ENCODE data around the gene ADGRG4. TPM values are rescaled to one million over a fixed set of nuclear protein-coding genes. Genes with fewer than 3 reads are reported as not detected.
"Not testable (repeated sequence)": the region's sequence is repeated elsewhere in the genome, so short reads cannot be mapped to it uniquely, and the experiment has no call there.

The ADGRG4 gene
- total RNA-seq, 2 donors from 2014 or later = not detected

DNA sequence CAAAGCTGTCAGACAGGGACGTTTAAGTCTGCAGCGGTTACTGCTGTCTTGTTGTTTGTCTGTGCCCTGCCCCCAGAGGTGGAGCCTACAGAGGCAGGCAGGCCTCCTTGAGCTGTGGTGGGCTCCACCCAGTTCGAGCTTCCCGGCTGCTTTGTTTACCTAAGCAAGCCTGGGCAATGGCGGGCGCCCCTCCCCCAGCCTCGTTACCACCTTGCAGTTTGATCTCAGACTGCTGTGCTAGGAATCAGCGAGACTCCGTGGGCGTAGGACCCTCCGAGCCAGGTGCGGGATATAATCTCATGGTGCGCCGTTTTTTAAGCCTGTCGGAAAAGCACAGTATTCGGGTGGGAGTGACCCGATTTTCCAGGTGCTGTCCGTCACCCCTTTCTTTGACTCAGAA is 144.9 kb downstream of the ADGRG4 start:
- not testable (repeated sequence) for H3K27ac Mint-ChIP-seq; H3K4me3 Mint-ChIP-seq; H3K36me3 Mint-ChIP-seq; H3K9me3 Mint-ChIP-seq; H3K27me3 Mint-ChIP-seq; DNase-seq (ENCODE audit: low spot score); H3K4me1 Mint-ChIP-seq (ENCODE audit: low read depth in 2 of 2); ATAC-seq

DNA sequence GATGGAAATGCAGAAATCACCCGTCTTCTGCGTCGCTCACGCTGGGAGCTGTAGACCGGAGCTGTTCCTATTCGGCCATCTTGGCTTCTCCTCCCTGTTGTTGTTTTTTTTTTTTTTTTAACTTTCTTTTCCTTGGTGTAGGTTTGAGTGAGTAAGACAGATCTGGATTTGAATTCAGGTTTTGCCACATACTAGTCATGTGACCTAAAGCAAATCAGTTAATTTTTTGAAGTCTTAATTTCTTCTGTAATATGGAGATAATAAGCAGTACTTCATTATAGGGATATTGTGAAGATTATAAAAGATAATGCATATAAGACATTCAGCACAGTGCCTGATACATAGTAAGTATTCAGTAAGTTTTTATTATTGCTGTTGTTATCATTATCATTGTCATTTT is 145.4 kb downstream of the ADGRG4 start:
- Mint-ChIP-seq H3K27me3 (no peaks in the 10 kb centered on the region), H3K36me3 (no peaks in the 10 kb centered on the region), H3K9me3 (no peaks in the 10 kb centered on the region), H3K27ac (no peak overlapping the region), H3K4me1 (ENCODE audit: low read depth in 2 of 2) (no peaks in the 10 kb centered on the region), H3K4me3 (no peak overlapping the region)
- ATAC-seq (no peak), DNase-seq (ENCODE audit: low spot score) (no peak)

DNA sequence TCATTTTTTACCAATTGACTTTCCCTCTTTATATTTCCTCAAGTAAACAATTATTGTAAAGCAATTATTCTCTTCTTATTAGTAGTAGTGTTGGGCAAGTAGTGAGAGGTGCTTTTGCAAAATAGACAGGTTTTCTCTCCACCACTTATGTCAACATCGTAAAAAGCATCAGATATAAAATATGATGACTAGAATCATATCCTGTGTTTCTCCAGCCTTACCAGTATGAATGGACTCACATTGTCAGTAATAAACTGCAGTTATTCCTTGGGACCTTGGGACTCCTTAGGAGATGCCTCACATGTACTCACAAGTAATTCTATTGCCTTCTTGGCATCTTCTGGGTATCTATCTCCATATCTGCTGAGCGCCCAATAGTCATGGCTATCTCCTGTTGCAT is 146.5 kb downstream of the ADGRG4 start:
- ATAC-seq = no peak
- H3K36me3 Mint-ChIP-seq = no peaks in the 10 kb centered on the region
- H3K9me3 Mint-ChIP-seq = no peaks in the 10 kb centered on the region
- H3K27me3 Mint-ChIP-seq = no peaks in the 10 kb centered on the region
- no peaks in the 10 kb centered on the region for H3K4me1 Mint-ChIP-seq (ENCODE audit: low read depth in 2 of 2)
- H3K27ac Mint-ChIP-seq = no peak overlapping the region
- no peak for DNase-seq (ENCODE audit: low spot score)
- H3K4me3 Mint-ChIP-seq = no peak overlapping the region

DNA sequence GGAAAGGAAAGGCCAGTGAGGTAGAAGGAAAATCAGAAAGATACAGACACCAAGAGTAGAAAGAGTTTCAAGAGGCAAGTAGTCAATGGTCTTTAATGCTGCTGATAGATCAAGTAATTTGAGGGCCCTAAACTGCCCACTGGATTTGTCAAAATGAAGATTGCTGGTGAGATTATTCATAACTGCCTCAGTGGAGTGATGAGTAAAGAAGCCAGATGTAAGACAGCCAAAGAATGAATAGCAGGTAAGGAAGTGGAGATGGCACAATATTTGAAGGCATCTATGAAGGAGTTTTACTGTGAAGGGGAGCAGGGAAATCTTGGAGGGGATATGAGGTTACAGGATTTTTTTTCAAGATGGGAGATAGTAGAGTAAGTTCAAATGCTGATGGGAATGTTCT is 147.2 kb downstream of the ADGRG4 start:
- no peaks in the 10 kb centered on the region for H3K4me1 Mint-ChIP-seq (ENCODE audit: low read depth in 2 of 2)
- DNase-seq (ENCODE audit: low spot score) = no peak
- H3K9me3 Mint-ChIP-seq = no peaks in the 10 kb centered on the region
- H3K4me3 Mint-ChIP-seq = no peak overlapping the region
- H3K27me3 Mint-ChIP-seq = no peaks in the 10 kb centered on the region
- no peak overlapping the region for H3K27ac Mint-ChIP-seq
- ATAC-seq = no peak
- no peaks in the 10 kb centered on the region for H3K36me3 Mint-ChIP-seq

DNA sequence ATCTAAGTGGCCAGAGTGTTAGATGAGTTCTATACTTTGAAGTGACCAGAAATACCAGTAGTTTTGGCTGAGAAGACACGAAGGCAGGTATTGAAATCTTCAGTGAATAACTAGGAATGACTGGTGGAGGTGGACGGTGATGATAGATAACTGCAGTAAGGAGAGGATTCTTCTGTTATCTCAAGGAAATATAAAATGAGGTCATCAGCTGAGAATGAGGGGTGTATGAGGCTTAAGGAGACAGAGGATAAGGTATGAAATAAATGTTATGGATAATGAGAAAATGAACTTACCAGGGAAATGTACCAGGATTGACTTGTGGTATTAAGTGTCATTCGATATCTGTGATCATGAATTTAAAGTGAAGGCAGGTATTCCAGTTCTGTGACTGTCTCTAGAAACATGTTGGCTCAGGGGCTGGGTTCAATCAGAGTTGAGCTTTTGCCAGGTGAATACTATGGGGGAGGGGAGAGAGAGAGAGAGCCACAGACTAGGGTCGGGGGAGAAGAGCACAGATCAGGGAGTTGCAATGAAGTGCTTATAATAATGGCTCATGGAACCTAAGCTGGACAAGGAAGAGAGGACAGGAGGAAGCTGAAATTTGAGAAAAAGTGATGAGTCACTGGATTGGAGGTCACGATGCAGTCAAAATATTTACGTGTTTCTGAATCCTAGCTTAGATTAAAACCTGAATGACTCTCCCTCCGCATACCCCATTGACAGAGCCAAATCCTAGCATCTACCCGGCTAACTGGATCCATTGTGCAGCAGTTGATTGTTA is 149.5 kb downstream of the ADGRG4 start:
- ATAC-seq = no peak
- DNase-seq (ENCODE audit: low spot score) = no peak
- no peak overlapping the region for H3K4me3 Mint-ChIP-seq
- no peaks in the 10 kb centered on the region for H3K36me3 Mint-ChIP-seq
- H3K27me3 Mint-ChIP-seq = no peaks in the 10 kb centered on the region
- H3K27ac Mint-ChIP-seq = no peak overlapping the region
- H3K9me3 Mint-ChIP-seq = no peaks in the 10 kb centered on the region
- no peaks in the 10 kb centered on the region for H3K4me1 Mint-ChIP-seq (ENCODE audit: low read depth in 2 of 2)

DNA sequence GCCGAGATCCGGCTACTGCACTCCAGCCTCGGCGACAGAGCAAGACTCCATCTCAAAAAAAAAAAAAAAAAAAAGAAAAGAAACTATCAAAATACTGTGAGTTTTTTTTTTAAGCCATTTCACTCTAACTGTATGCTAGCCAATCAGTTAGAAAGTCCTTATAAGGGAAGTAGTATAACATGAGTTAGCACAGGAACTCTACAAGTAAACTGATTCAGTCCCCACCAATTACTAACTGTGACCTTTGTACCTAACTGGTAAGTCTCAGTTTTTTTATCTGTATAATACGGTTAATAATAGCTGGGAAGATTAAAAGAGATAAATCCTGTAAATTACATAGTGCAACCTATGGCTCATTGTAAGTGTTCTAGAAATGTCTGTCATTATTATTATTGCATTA is 151.9 kb downstream of the ADGRG4 start:
- Mint-ChIP-seq H3K36me3 (no peaks in the 10 kb centered on the region), H3K27ac (no peak overlapping the region), H3K4me1 (ENCODE audit: low read depth in 2 of 2) (no peaks in the 10 kb centered on the region), H3K27me3 (peaks cover 0 to 6% of the 10 kb centered on the region in 2 donors), H3K4me3 (no peak overlapping the region), H3K9me3 (no peaks in the 10 kb centered on the region)
- DNase-seq (ENCODE audit: low spot score) (no peak), ATAC-seq (no peak)

DNA sequence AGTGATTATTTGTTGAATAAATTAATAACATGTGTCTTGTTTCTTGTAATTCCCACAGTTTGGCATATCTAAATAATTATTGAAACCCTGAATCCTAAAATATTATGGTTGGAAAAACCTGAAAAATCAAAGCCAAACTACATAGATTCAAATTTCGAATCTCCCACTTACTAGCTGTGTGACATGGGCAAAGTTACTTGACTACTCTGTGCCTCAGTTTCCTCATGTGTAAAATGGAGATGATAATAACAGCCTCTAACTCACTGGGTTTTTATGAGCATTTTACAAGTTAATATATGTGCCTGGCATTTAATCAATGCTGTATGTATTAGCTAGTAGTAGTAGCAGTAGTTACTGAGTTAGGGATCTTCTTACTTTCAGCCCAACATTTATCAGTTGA is 152.4 kb downstream of the ADGRG4 start:
- H3K9me3 Mint-ChIP-seq = no peaks in the 10 kb centered on the region
- DNase-seq (ENCODE audit: low spot score) (no peak), ATAC-seq (no peak)
- peaks cover 0 to 7% of the 10 kb centered on the region in 2 donors for H3K27me3 Mint-ChIP-seq
- H3K4me3 Mint-ChIP-seq = no peak overlapping the region
- H3K36me3 Mint-ChIP-seq = no peaks in the 10 kb centered on the region
- H3K4me1 Mint-ChIP-seq (ENCODE audit: low read depth in 2 of 2) = no peaks in the 10 kb centered on the region
- H3K27ac Mint-ChIP-seq = no peak overlapping the region

DNA sequence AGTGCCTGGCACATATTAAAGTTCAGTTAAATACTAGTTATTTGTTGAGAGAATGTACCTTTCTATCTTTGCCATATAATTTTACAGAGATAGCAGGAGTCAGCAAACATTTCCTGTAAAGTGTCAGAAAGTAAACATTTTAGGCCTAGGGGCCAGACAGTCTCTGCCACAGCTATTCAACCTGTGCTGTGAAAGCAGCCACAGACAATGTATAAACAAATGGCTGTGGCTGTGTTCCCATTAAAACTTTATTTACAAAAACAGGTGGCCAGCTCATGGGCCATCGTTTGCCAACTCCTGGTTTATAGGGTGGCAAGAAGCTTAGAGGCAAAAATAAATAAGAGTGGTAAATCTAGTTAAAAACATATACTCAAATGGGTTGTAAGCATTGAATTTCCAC is 153.0 kb downstream of the ADGRG4 start:
- Mint-ChIP-seq H3K27ac (no peak overlapping the region), H3K9me3 (no peaks in the 10 kb centered on the region), H3K36me3 (no peaks in the 10 kb centered on the region), H3K27me3 (peaks cover 0 to 7% of the 10 kb centered on the region in 2 donors), H3K4me3 (no peak overlapping the region), H3K4me1 (ENCODE audit: low read depth in 2 of 2) (no peaks in the 10 kb centered on the region)
- DNase-seq (ENCODE audit: low spot score) (no peak), ATAC-seq (no peak)

DNA sequence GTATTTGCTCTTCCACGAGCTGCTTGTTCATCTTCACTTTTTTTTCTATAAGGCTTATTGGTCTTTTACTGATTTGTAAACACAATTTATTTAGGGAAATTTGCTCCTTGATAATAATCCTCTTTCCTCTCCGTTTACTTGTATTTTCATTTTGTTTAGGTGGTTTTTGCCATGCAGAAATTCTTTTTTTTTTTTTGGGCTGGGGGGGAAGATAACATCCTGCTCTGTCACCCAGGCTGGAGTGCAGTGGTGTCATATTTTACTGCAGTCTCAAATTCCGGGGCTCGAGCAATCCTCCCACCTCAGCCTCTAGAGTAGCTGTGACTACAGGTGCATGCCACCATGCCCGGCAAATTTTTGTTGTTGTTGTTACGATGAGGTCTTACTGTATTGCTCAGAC is 155.4 kb downstream of the ADGRG4 start:
- Mint-ChIP-seq H3K27me3 (peaks cover 0 to 10% of the 10 kb centered on the region in 2 donors), H3K9me3 (no peaks in the 10 kb centered on the region), H3K4me1 (ENCODE audit: low read depth in 2 of 2) (no peaks in the 10 kb centered on the region), H3K36me3 (no peaks in the 10 kb centered on the region), H3K4me3 (no peak overlapping the region), H3K27ac (no peak overlapping the region)
- DNase-seq (ENCODE audit: low spot score) (no peak), ATAC-seq (no peak)

DNA sequence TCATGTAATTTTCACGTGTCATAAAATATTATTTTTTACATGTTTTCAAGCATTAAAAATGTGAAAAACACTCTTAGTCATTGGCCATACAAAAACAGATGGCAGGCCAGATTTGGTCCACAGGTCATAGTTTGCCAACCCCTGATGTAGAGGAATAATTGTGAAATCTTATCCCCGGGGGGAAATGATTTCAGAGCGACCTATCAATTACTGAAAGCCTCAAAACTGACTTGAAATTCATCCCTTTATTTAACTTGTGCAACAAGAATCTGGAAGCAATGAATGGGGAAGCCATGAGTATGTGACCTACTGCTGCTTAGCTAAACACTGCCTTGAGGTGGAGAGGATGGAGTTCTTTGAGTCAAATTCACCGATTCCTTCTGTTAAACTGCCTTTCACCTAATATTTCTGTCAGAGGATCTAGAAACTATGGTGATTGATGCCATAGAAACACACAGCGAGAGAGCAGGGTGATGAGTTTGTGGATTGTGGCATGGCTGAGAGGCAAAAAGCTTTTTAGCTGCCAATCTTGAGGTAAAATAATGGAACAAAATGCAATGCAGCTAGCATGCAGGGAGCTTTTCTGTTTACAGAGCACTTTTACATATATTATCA is 156.6 kb downstream of the ADGRG4 start:
- Mint-ChIP-seq H3K36me3 (no peaks in the 10 kb centered on the region), H3K27me3 (peaks cover 0 to 12% of the 10 kb centered on the region in 2 donors), H3K9me3 (no peaks in the 10 kb centered on the region), H3K27ac (no peak overlapping the region), H3K4me3 (no peak overlapping the region), H3K4me1 (ENCODE audit: low read depth in 2 of 2) (no peaks in the 10 kb centered on the region)
- ATAC-seq (no peak), DNase-seq (ENCODE audit: low spot score) (no peak)

DNA sequence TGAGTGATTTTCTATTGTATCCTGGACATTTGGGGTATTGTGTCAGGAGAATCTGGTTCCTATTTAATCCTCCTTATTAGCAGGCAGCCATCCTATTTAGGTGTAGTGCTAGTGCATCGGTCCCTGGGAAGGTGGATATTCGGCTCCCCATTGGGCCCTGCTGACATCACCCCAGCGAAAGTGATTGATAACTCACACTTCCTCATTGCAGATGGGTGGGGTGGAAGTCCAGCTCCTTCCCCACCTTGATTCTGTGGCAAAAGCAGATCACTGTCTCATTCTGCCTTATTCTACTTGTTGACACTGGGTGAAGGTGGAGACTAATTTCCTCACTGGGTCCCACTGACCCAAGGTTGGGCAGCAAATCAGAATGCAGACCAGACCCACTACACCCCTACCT is 163.8 kb downstream of the ADGRG4 start:
- H3K4me3 Mint-ChIP-seq = no peak overlapping the region
- ATAC-seq = no peak
- no peaks in the 10 kb centered on the region for H3K9me3 Mint-ChIP-seq
- peaks cover 0 to 25% of the 10 kb centered on the region in 2 donors for H3K27me3 Mint-ChIP-seq
- no peak overlapping the region for H3K27ac Mint-ChIP-seq
- no peaks in the 10 kb centered on the region for H3K36me3 Mint-ChIP-seq
- no peaks in the 10 kb centered on the region for H3K4me1 Mint-ChIP-seq (ENCODE audit: low read depth in 2 of 2)
- no peak for DNase-seq (ENCODE audit: low spot score)

Other genes with a start within 250 kb of the ADGRG4 start
- 1 to 10 TPM; 2.9 to 6.7 TPM for gene FHL1, start 153.4 kb upstream of the ADGRG4 start, total RNA-seq
- 10 to 100 TPM in 1 of 2 donors, 1 to 10 TPM in 1; 9.5 to 13.5 TPM for gene MAP7D3, start 49.6 kb upstream of the ADGRG4 start, total RNA-seq
- not detected for gene BRS3, start 187.0 kb downstream of the ADGRG4 start, total RNA-seq
- 10 to 100 TPM; 33.3 to 52.2 TPM for gene HTATSF1, start 196.6 kb downstream of the ADGRG4 start, total RNA-seq
- gene VGLL1, start 231.3 kb downstream of the ADGRG4 start, total RNA-seq = not detected

Measured in natural killer cell treated with Interleukin-12 subunit alpha and Interleukin-12 subunit beta and Interleukin-15 and Interleukin-18, amount 100 ng/mL, for 72 hours (primary cell).